Mucosa of descending colon (tissue), 3 donors: ENCODE measurements around the gene LTA. TPM values are rescaled to one million over a fixed set of nuclear protein-coding genes. Genes with fewer than 3 reads are reported as not detected.

Source experiments
- ATAC-seq: fragments of 200-7000 bp; cut with Tn5 transposase; one replicate; pipeline ENCODE4 v1.9.1; 2020; ENCODE audit warnings: mild to moderate bottlenecking, moderate library complexity
- DNase-seq, 3 donors: peaks; one replicate each; pipeline ENCODE4 v3.0.0-alpha.2; 2020
- H3K36me3 ChIP-seq: fragments of 200-600 bp; one replicate; pipeline ENCODE4 v1.8.0; 2021; ENCODE audit warnings: low read depth, mild to moderate bottlenecking
- H3K4me1 ChIP-seq: fragments of 200-600 bp; one replicate; pipeline ENCODE4 v1.8.0; 2021; ENCODE audit warnings: low read depth, mild to moderate bottlenecking
- H3K4me3 ChIP-seq: fragments of 200-600 bp; one replicate; pipeline ENCODE4 v1.8.0; 2021; ENCODE audit warnings: mild to moderate bottlenecking
- H3K9me3 ChIP-seq: fragments of 200-600 bp; one replicate; pipeline ENCODE4 v1.8.0; 2021; ENCODE audit warnings: mild to moderate bottlenecking
- CTCF ChIP-seq: fragments of 200-600 bp; IDR thresholded peaks from one replicate; pipeline ENCODE4 v1.8.0; 2022; ENCODE audit warnings: antibody characterized with exemption, mild to moderate bottlenecking
- intact Hi-C, 2 donors: fragments of 100-400 bp; cut with DNase I in 1 of 2; cut with micrococcal nuclease in 1 of 2; formaldehyde crosslinking; loops; one replicate each; pipeline versions ENCODE4 v1.11.0 to v1.11.1; 2022; cut with DNase I, micrococcal nuclease
- total RNA-seq, 3 donors: library from RNA; stranded (reverse); fragmentation: NEBNext Ultra II Directional in 2 of 3; extraction: Animal tissue kit (Norgen Biotek cat#: 25700) in 2 of 3; gene quantifications; one replicate each; pipeline versions ENCODE4 v1.2.1 to v1.2.4, GENCODE V29; 2021 to 2023
- donor health status: DM: no; HTN: no; CAD: no; lungs with moderate emphysema.
- donor health status: DM: no; HTN: no; CAD: no.
- donor health status: DM: no; HTN: yes; CAD: no.

Gene LTA
- total RNA-seq, 3 donors from 2014 or later = 0.20 to 0.22 TPM; not detected in 1

GRCh38 chr6:31533455-31533841 lies 38.6 kb upstream of the LTA start:
- no peak for ATAC-seq

GRCh38 chr6:31534011-31534410 lies 38.1 kb upstream of the LTA start:
- no peaks in the 10 kb centered on the region for H3K9me3 ChIP-seq
- DNase-seq (no peak), ATAC-seq (no peak)
- H3K36me3 ChIP-seq = peaks cover 50% of the 10 kb centered on the region
- H3K4me1 ChIP-seq = peaks cover 5% of the 10 kb centered on the region
- H3K4me3 ChIP-seq = no peak overlapping the region
- intact Hi-C loops = no loop called here
- no peak for TF ChIP-seq CTCF

More at GRCh38 chr6:31533455-31533841, 38.6 kb upstream of the LTA start:
- H3K4me1 ChIP-seq = no peaks in the 10 kb centered on the region
- TF ChIP-seq CTCF = no peak
- intact Hi-C loops = no loop called here
- no peak overlapping the region for H3K4me3 ChIP-seq
- no peaks in the 10 kb centered on the region for H3K9me3 ChIP-seq
- DNase-seq = no peak
- peaks cover 44% of the 10 kb centered on the region for H3K36me3 ChIP-seq

- DNase-seq (no peak), ATAC-seq (no peak)
- Histone ChIP-seq H3K36me3 (peaks cover 53% of the 10 kb centered on the region), H3K4me3 (no peak overlapping the region), H3K4me1 (peaks cover 11% of the 10 kb centered on the region), H3K9me3 (no peaks in the 10 kb centered on the region)
- no peak for TF ChIP-seq CTCF
- intact Hi-C loops = no loop called here
These were observed 37.5 kb upstream of the LTA start for GRCh38 chr6:31534521-31535040.

- no peaks in the 10 kb centered on the region for H3K9me3 ChIP-seq
- DNase-seq (no peak), ATAC-seq (no peak)
- H3K4me3 ChIP-seq = no peak overlapping the region
- intact Hi-C loops = no loop called here
- no peak for TF ChIP-seq CTCF
- peaks cover 48% of the 10 kb centered on the region for H3K36me3 ChIP-seq
- H3K4me1 ChIP-seq = peaks cover 22% of the 10 kb centered on the region
These were observed 36.4 kb upstream of the LTA start for GRCh38 chr6:31535538-31536324.

- TF ChIP-seq CTCF = no peak
- ATAC-seq (no peak), DNase-seq (no peak)
- no peaks in the 10 kb centered on the region for H3K9me3 ChIP-seq
- H3K4me1 ChIP-seq = peaks cover 25% of the 10 kb centered on the region
- intact Hi-C loops = no loop called here
- H3K4me3 ChIP-seq = no peak overlapping the region
- H3K36me3 ChIP-seq = peaks cover 42% of the 10 kb centered on the region
These were observed 33.2 kb upstream of the LTA start for GRCh38 chr6:31538805-31539400.
